T-helper 1 cell treated with Interleukin-12 subunit alpha and Interleukin-12 subunit beta and Interleukin-4 antibody, amounts not matched to agents 30 μg/mL and 1 μg/mL, for 36 hours (primary cell): Measurements from ENCODE around the gene CLCN4.

Experiments
- H3K27ac Mint-ChIP-seq: one replicate; pipeline ENCODE4 v1.8.0; 2021; ENCODE audit warnings: mild to moderate bottlenecking, mixed read lengths
- H3K27me3 Mint-ChIP-seq: one replicate; pipeline ENCODE4 v1.8.0; 2021; ENCODE audit warnings: low read depth, mixed read lengths
- H3K36me3 Mint-ChIP-seq: one replicate; pipeline ENCODE4 v1.8.0; 2021; ENCODE audit warnings: low read depth, mixed read lengths
- H3K4me1 Mint-ChIP-seq: one replicate; pipeline ENCODE4 v1.8.0; 2021; ENCODE audit warnings: low read depth, mixed read lengths
- H3K4me3 Mint-ChIP-seq: one replicate; pipeline ENCODE4 v1.8.0; 2021; ENCODE audit warnings: mild to moderate bottlenecking, moderate library complexity, mixed read lengths
- H3K9me3 Mint-ChIP-seq: one replicate; pipeline ENCODE4 v1.8.0; 2021; ENCODE audit warnings: mixed read lengths

Gene CLCN4

DNA sequence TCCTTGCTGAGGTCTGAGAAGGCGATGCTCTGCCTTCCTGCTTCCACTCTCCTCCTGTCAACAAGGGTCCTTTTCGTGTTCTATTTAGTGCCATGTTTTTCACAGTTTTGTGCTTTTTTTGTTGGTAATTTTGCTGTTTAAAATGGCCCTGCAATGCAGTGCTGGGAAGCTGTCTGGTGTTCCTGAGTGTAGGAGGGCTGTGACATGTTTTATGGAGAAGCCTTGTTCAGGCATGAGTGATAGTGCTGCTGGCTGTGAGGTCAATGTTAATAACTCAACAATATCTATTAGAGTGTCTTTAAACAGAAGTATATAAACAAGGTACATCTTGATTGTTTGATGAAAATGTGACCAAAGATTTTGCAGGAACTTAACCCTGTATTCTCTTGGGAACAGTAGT, 27.6 kb downstream of the CLCN4 start:
- no peak overlapping the region for H3K27ac Mint-ChIP-seq

DNA sequence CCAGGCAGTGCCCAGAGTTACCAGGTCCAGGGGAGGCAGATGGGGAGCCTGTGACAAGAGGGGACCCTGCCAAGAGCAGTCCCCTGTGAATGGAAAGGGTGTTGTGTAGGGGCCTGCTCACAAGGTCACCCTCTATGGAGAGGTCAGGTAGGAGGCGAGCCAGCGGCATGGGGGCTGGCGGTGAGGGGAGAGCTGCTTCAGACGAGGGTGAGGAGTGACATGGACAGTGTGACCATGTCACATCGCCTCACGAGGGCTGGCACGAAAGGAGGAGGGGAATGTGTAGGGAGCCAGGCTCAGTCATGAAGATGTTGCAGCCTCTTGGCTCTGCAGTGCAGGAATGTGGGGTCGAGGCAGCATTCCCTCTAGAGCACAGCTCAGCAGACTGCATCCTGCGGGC, 29.6 kb downstream of the CLCN4 start:
- no peaks in the 10 kb centered on the region for H3K36me3 Mint-ChIP-seq
- no peaks in the 10 kb centered on the region for H3K4me1 Mint-ChIP-seq
- no peak overlapping the region for H3K4me3 Mint-ChIP-seq
- no peaks in the 10 kb centered on the region for H3K27me3 Mint-ChIP-seq
- H3K9me3 Mint-ChIP-seq = no peaks in the 10 kb centered on the region
- no peak overlapping the region for H3K27ac Mint-ChIP-seq

More for the DNA sequence above, 27.6 kb downstream of the CLCN4 start:
- no peaks in the 10 kb centered on the region for H3K36me3 Mint-ChIP-seq
- no peak overlapping the region for H3K4me3 Mint-ChIP-seq
- no peaks in the 10 kb centered on the region for H3K4me1 Mint-ChIP-seq
- H3K27me3 Mint-ChIP-seq = no peaks in the 10 kb centered on the region
- H3K9me3 Mint-ChIP-seq = no peaks in the 10 kb centered on the region

DNA sequence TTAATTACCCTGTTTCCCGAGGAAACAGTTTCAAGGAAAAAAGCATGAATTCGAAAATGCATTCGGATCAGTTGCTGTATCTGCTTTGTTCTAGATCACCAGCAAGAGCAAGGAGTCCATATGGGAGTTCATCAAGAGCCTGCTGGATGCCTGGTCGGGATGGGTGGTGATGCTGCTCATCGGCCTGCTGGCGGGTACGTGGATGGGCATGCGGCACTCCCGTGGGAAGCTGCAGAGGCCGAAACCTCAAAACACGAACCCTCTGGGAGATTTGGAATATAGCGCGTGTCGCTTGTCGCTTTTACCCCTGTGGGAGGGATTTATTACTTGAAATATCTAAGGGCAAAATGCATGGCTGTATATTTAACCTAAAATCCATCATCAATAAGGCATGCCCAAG, 30.6 kb downstream of the CLCN4 start:
- Mint-ChIP-seq H3K36me3 (no peaks in the 10 kb centered on the region), H3K27me3 (no peaks in the 10 kb centered on the region), H3K4me1 (no peaks in the 10 kb centered on the region), H3K27ac (no peak overlapping the region), H3K9me3 (no peaks in the 10 kb centered on the region), H3K4me3 (no peak overlapping the region)

DNA sequence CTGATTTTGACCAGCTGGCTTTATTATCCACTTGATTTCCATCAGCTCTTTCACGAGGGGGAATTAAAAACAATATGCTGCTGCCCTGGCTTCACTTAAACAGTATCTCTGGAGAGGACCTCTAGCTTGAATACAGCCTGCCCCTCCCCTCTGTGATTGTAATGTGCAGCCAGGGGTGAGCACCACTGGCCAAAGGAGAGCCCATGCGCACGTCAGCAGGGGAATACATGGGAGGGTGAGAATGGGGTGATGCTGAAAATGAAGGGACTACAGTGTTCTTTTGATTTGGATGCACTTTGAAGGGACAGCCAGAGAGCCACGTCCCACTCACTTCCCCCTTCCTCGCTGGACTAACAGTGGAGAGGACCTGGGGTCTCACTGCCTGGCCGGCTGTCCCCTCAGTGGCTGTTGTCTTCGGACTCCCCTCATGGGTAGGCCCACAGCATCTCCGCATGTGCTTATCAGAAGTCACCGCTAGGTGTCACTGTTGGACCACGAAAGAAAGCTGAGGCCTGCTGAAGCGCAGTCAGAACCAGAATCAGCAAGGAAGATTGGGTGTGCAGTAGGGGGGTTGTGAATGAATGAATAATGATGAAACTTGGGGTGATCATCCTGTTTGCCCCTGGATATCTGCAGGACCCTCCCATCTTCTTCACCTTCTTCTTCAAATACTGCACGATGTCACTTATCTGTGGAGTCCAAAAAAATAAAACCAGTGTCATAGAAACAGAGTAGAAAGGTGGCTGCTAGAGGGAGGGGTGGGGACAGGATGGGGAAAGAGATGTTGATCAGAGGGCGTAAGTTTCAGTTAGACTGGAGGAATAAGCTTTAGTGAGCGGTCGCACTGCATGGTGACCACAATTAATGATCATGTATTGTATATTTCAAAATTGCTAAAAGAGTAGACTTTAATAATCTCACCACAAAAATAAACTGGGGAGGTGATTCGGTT, 32.8 kb downstream of the CLCN4 start:
- Mint-ChIP-seq H3K4me3 (no peak overlapping the region), H3K36me3 (no peaks in the 10 kb centered on the region), H3K27me3 (peaks cover 4% of the 10 kb centered on the region), H3K27ac (no peak overlapping the region), H3K9me3 (no peaks in the 10 kb centered on the region), H3K4me1 (no peaks in the 10 kb centered on the region)

DNA sequence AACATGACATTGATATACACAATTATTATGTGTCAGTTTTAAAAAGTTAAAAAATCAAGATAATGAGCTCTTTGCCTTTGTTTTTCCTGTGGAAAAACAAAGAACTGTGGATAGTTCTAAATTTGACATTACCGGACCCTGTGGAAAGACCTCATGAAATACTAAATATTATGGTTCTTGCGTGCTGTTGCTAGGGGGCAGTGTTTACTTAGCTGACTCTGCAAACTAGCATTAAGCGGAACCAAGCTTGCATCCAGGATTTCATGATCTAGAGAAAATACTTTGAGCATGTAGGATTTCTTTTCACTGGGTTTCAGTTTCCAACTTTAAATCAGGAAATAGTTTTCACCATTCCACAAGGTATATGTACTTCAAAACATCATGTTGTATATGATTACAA, 33.6 kb downstream of the CLCN4 start:
- Mint-ChIP-seq H3K36me3 (no peaks in the 10 kb centered on the region), H3K4me3 (no peak overlapping the region), H3K9me3 (no peaks in the 10 kb centered on the region), H3K27ac (no peak overlapping the region), H3K27me3 (peaks cover 4% of the 10 kb centered on the region), H3K4me1 (no peaks in the 10 kb centered on the region)

DNA sequence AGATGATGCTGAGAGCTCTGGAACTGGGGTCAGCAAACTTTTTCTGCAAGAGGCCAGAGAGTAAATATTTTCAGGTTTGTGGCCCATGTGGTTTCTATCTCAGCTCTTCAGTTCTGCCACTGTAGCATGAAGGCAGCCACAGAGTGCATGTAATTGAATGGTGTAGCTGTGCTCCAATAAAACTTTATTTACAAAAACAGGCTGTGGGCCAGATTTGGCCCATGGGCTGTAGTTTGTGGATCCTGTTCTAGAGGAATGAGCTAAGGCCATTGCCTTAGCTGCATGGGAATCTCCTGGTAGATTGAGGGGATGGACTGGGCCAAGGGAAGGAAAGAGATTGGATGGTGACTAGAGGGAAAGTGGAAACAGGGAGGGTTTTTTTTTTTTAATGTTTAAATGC, 36.8 kb downstream of the CLCN4 start:
- H3K4me3 Mint-ChIP-seq = no peak overlapping the region
- H3K36me3 Mint-ChIP-seq = no peaks in the 10 kb centered on the region
- H3K9me3 Mint-ChIP-seq = no peaks in the 10 kb centered on the region
- H3K27me3 Mint-ChIP-seq = peaks cover 4% of the 10 kb centered on the region
- H3K27ac Mint-ChIP-seq = no peak overlapping the region
- no peaks in the 10 kb centered on the region for H3K4me1 Mint-ChIP-seq

DNA sequence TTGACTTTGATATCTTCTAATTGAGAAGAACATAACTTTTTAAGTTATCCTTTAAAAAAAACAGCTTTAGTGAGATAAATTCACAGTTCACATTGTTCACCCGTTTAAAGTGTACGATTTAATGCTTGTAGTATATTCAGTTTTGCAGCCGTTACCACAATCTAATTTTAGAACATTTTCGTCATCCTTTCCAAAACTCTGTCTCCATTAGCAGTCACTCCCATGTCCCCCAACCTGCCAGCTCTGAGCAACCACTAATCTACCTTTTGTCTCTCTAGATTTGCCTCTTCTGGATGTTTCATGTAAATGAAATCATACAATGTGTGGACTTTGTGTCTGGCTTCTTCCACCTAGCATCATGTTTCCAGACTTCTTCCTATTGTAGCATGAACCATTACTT, 38.6 kb downstream of the CLCN4 start:
- Mint-ChIP-seq H3K4me1 (no peaks in the 10 kb centered on the region), H3K9me3 (no peaks in the 10 kb centered on the region), H3K27ac (no peak overlapping the region), H3K4me3 (no peak overlapping the region), H3K36me3 (no peaks in the 10 kb centered on the region), H3K27me3 (peaks cover 4% of the 10 kb centered on the region)

DNA sequence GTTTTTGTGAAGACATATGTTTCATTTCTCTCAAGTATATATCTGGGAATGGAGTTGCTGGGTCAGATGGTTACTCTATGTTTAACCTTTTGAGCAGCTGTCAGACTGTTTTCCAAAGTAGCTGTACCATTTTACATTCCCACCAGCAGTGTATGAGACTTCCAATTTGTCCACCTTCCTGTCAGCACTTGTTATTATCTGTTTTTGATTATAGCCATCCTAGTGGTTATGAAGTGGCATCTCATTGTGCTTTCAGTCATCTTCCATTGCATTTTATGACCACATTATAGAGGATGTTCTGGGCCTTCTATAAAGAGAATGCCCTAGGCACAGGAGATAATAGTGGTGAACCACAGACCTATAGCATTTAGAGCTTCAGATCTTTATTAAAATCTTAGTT, 39.2 kb downstream of the CLCN4 start:
- peaks cover 4% of the 10 kb centered on the region for H3K27me3 Mint-ChIP-seq
- no peak overlapping the region for H3K27ac Mint-ChIP-seq
- H3K9me3 Mint-ChIP-seq = no peaks in the 10 kb centered on the region
- H3K36me3 Mint-ChIP-seq = no peaks in the 10 kb centered on the region
- H3K4me1 Mint-ChIP-seq = no peaks in the 10 kb centered on the region
- H3K4me3 Mint-ChIP-seq = no peak overlapping the region

DNA sequence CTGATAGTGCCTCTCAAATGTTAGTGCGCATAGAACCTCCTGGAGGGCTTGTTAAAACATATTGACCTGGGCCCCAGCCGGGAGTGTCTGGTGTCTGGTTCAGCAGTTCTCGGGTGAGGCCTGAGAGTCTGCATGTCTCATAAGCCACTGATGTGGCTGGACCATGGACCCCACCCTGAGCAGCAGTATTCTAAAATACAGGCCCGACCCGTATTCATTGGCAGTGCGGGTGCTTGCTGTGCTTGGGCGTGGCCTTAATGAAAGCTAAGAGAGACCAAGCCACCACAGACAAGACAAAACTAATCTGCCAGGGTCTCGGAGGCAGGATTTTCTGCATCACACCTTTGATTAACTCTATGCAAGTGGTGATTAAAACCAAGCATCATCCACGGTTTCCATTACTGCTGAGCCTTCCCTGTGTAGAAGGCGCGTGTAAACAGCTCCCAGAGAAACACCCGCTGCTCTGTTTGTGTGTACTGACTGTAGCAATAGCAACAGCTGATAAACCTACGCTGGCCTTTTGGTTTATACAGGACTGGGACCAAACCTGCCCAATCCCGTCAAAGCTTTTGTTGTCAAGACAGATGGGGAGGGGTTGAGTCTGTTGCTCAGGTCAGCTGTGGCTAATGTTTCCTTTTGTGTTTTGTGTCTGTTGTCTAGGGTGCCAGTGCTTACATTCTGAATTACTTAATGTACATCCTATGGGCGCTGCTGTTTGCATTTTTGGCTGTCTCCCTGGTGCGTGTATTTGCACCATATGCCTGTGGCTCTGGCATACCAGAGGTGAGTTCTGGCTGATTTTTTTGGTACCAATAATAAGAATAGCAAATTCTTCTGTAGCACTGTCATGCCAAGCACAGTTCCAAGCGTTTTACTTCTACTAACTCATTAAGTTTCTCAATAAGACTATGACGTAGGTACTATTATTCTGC, 40.8 kb downstream of the CLCN4 start:
- no peaks in the 10 kb centered on the region for H3K4me1 Mint-ChIP-seq
- no peak overlapping the region for H3K27ac Mint-ChIP-seq
- no peak overlapping the region for H3K4me3 Mint-ChIP-seq
- H3K36me3 Mint-ChIP-seq = no peaks in the 10 kb centered on the region
- H3K9me3 Mint-ChIP-seq = no peaks in the 10 kb centered on the region
- H3K27me3 Mint-ChIP-seq = peaks cover 2% of the 10 kb centered on the region

DNA sequence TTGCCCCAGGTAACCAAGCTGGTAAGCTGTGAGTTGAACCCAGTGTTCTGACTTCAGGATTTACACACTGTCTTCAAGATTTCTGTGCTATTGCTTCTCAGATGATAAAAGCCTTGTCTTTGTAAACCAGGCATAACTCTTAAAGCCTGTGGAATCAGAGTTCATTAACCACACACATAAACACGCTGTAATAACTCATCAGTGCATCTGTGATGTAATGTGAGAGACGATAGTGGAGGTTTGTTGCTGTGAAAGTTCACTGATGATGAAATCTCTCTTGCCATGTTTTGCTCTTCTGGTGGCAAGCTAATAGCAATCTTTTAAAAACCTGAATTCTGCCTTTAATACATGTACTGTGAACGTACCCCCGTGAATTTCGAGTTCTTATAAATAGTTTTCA, 41.5 kb downstream of the CLCN4 start:
- Mint-ChIP-seq H3K27ac (no peak overlapping the region), H3K4me3 (no peak overlapping the region)

DNA sequence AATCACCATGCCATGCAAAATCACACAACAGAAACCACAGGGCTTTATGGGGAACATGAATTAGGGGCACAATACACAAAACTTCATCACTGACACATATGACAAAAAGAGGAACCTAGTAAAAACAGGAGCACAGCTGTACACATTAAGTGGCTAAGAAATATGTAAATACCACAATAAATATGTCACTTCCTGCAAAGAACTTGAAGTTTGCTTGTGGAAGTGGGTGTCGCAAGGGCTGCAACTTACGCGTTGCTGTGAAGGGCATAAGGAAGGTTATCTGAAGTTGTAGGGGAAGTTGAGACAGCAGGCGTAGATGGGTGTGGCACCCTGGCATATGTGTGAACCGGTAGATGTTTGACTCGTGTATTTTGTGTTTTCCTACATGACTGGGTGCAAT, 42.4 kb downstream of the CLCN4 start:
- H3K27me3 Mint-ChIP-seq = no peaks in the 10 kb centered on the region
- H3K4me3 Mint-ChIP-seq = no peak overlapping the region
- H3K27ac Mint-ChIP-seq = no peak overlapping the region
- no peaks in the 10 kb centered on the region for H3K9me3 Mint-ChIP-seq
- H3K36me3 Mint-ChIP-seq = no peaks in the 10 kb centered on the region
- H3K4me1 Mint-ChIP-seq = no peaks in the 10 kb centered on the region

More for the DNA sequence above, 41.5 kb downstream of the CLCN4 start:
- Mint-ChIP-seq H3K36me3 (no peaks in the 10 kb centered on the region), H3K4me1 (no peaks in the 10 kb centered on the region), H3K27me3 (no peaks in the 10 kb centered on the region), H3K9me3 (no peaks in the 10 kb centered on the region)

DNA sequence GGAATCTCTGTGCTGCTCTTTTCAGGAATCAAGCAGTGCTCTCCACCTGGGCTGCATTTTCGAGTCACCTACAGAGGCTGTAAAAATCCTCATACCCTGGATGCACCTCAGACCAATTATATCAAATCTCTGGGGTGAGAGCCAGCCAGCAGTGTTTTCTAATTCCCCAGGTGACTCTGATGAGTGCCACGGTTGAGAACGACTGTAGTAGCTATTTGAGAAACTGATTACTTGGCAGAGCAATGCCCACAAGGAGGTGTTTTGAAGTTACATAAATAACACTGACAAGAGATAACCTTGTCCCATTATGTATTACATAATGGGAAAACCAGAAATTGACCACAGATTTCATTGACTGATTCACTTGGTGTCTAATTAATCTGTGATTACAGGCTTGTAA, 46.8 kb downstream of the CLCN4 start:
- Mint-ChIP-seq H3K27ac (no peak overlapping the region), H3K36me3 (no peaks in the 10 kb centered on the region), H3K4me3 (no peak overlapping the region), H3K27me3 (no peaks in the 10 kb centered on the region), H3K9me3 (no peaks in the 10 kb centered on the region), H3K4me1 (no peaks in the 10 kb centered on the region)

DNA sequence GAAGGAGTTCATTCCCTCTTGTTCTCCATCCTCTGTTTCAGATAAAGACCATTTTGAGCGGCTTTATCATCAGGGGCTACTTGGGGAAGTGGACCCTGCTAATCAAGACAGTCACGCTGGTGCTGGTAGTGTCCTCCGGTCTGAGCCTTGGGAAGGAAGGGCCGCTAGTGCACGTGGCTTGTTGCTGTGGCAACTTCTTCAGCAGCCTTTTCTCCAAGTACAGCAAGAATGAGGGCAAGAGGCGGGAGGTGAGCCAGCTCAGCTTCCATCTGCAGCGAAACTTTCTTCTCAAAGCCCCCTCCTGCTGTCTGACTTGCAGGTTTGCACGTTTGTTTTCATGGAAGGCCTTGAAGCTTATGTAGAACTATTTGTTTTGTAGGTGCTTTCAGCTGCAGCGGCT, 49.5 kb downstream of the CLCN4 start:
- no peak overlapping the region for H3K4me3 Mint-ChIP-seq
- no peaks in the 10 kb centered on the region for H3K36me3 Mint-ChIP-seq
- no peaks in the 10 kb centered on the region for H3K4me1 Mint-ChIP-seq
- H3K9me3 Mint-ChIP-seq = no peaks in the 10 kb centered on the region
- H3K27ac Mint-ChIP-seq = no peak overlapping the region
- H3K27me3 Mint-ChIP-seq = no peaks in the 10 kb centered on the region

DNA sequence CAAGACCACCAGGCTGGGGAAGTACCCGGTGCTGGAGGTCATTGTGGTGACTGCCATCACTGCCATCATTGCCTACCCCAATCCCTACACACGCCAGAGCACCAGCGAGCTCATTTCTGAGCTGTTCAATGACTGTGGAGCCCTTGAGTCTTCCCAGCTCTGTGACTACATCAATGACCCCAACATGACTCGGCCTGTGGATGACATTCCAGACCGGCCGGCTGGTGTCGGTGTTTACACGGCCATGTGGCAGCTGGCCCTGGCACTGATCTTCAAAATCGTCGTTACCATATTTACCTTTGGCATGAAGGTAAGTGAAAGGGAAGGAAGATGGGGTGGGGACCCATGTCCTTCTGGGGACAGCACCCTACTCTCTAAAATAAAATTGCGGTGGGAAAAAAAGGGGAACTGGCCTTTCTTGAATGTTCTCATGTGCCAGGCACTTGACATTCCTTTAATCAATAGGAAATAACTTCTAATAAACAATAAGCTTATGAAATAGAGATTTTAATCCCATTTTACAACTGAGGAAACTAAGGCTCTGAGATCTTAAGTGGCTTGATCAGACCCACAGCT, 51.6 kb downstream of the CLCN4 start:
- no peaks in the 10 kb centered on the region for H3K36me3 Mint-ChIP-seq
- no peak overlapping the region for H3K27ac Mint-ChIP-seq
- H3K9me3 Mint-ChIP-seq = no peaks in the 10 kb centered on the region
- no peak overlapping the region for H3K4me3 Mint-ChIP-seq
- H3K27me3 Mint-ChIP-seq = no peaks in the 10 kb centered on the region
- H3K4me1 Mint-ChIP-seq = no peaks in the 10 kb centered on the region
